K562 (cell line): ENCODE measurements around the gene KIAA0825. TPM values are rescaled to one million over a fixed set of nuclear protein-coding genes. Genes with fewer than 3 reads are reported as not detected.

Experiments used
- ATAC-seq: fragments of 200-7000 bp; cut with Tn5 transposase; 3 replicates; pipeline ENCODE4 v1.9.1; 2020; ENCODE audit warnings: moderate library complexity
- BruUV-seq: library from RNA; stranded (reverse); fragments of 400-500 nt; replicated peaks from 2 replicates; lab custom pipeline; 2021; lab: Mats Ljungman, UMichigan
- CTCF ChIA-PET: fragments of 300-600 bp; formaldehyde crosslinking; extraction: SDS; loops from one replicate; lab custom pipeline; 2021; ENCODE audit warnings: low intra/inter-chr PET ratio; lab: Yijun Ruan, JAX
- POLR2A ChIA-PET: fragments of 300-600, 350-650 bp; sonication (Branson Sonifier 250); formaldehyde crosslinking; extraction: SDS; loops from one replicate; lab custom pipeline; 2021; ENCODE audit warnings: antibody characterized with exemption, inconsistent platforms; lab: Yijun Ruan, JAX
- DNase-seq, 4 experiments: peaks; one replicate each; pipeline versions ENCODE4 v3.0.0 to v3.0.0-alpha.2; 2011 to 2018; ENCODE audit warnings: low spot score in 3 of 4, mixed read lengths in 3 of 4; ENCODE audit errors: extremely low read depth in 1 of 4
- FAIRE-seq: peaks from 2 replicates; lab custom pipeline; 2011; peaks lifted over from hg19 to GRCh38; lab: Jason Lieb, UNC
- H2AFZ ChIP-seq: 2 replicates; pipeline ENCODE4 v1.6.0; 2011; ENCODE audit warnings: low read depth, low read length, control low read depth, inconsistent platforms
- H3K27ac ChIP-seq: fragments of 200-600 bp; 3 replicates; pipeline ENCODE4 v1.8.0; 2011; ENCODE audit warnings: low read depth, mild to moderate bottlenecking, control low read depth, inconsistent platforms, low read length, moderate library complexity, mixed read lengths; ENCODE audit errors: extremely low read depth
- H3K27me3 ChIP-seq, 2 experiments: fragments of 300-600 bp in 1 of 2; 2 replicates in 1 of 2; 3 replicates in 1 of 2; pipeline versions ENCODE4 v1.6.0 to v1.8.0; 2011; ENCODE audit warnings: inconsistent platforms in 2 of 2, low read length in 2 of 2, mild to moderate bottlenecking in 1 of 2, mixed read lengths in 1 of 2, moderate library complexity in 1 of 2; ENCODE audit not compliant: control insufficient read depth in 2 of 2, insufficient read depth in 2 of 2
- H3K36me3 ChIP-seq: fragments of 300-600 bp; 3 replicates; pipeline ENCODE4 v1.8.0; 2011; ENCODE audit warnings: mild to moderate bottlenecking, low read length, inconsistent platforms; ENCODE audit not compliant: control insufficient read depth, insufficient read depth
- H3K4me1 ChIP-seq, 2 experiments: fragments of 200-600 bp in 1 of 2; replicated peaks in 1 of 2; 2 replicates in 1 of 2; 3 replicates in 1 of 2; pipeline versions ENCODE4 v1.5.1 to v1.8.0; 2011; ENCODE audit warnings: inconsistent platforms in 2 of 2, low read length in 2 of 2, mild to moderate bottlenecking in 1 of 2, mixed read lengths in 1 of 2, moderate library complexity in 1 of 2; ENCODE audit not compliant: control insufficient read depth in 2 of 2, insufficient read depth in 2 of 2
- H3K4me2 ChIP-seq: 2 replicates; pipeline ENCODE4 v1.6.1; 2011; ENCODE audit warnings: low read length, control low read depth, inconsistent platforms, mixed read lengths; ENCODE audit not compliant: insufficient read depth
- H3K4me3 ChIP-seq: fragments of 200-600 bp; sonication (generic), shearing (Covaris generic); 2 replicates; pipeline ENCODE4 v1.5.1; 2016; ENCODE audit warnings: control low read depth, inconsistent platforms
- H3K79me2 ChIP-seq: fragments of 200-600 bp; 3 replicates; pipeline ENCODE4 v1.8.0; 2011; ENCODE audit warnings: low read length, inconsistent platforms; ENCODE audit not compliant: control insufficient read depth, insufficient read depth
- H3K9ac ChIP-seq, 2 experiments: 2 replicates each; pipeline versions ENCODE4 v1.6.0 to v1.6.1; 2011; ENCODE audit warnings: low read depth in 2 of 2, low read length in 2 of 2, control low read depth in 1 of 2, inconsistent platforms in 1 of 2, mild to moderate bottlenecking in 1 of 2, mixed read lengths in 1 of 2; ENCODE audit not compliant: insufficient read depth in 1 of 2
- H3K9me1 ChIP-seq: one replicate; pipeline ENCODE4 v1.6.0; 2011; ENCODE audit warnings: inconsistent platforms, mild to moderate bottlenecking, low read length, moderate library complexity; ENCODE audit not compliant: control insufficient read depth, insufficient read depth
- H3K9me3 ChIP-seq: replicated peaks from 2 replicates; pipeline ENCODE4 v1.5.1; 2011; ENCODE audit warnings: low read depth, low read length, inconsistent platforms; ENCODE audit not compliant: control insufficient read depth, insufficient read depth
- H4K20me1 ChIP-seq: replicated peaks from 2 replicates; pipeline ENCODE4 v1.6.1; 2011; ENCODE audit warnings: low read length, inconsistent platforms, mixed read lengths; ENCODE audit not compliant: control insufficient read depth, insufficient read depth
- CBFA2T3 ChIP-seq: fragments of 450-650 bp; IDR thresholded peaks from 2 replicates; pipeline ENCODE4 v1.6.1; 2017
- DPF2 ChIP-seq: fragments of 450-650 bp; IDR thresholded peaks from 2 replicates; pipeline ENCODE4 v1.6.1; 2016
- FOXK1 ChIP-seq: sonication (generic); formaldehyde crosslinking; IDR thresholded peaks from 2 replicates; pipeline ENCODE4 v1.8.0; 2022; ENCODE audit warnings: missing genetic modification reagents, mild to moderate bottlenecking, borderline replicate concordance
- HLTF ChIP-seq: fragments of 450-650 bp; IDR thresholded peaks from 2 replicates; pipeline ENCODE4 v1.6.1; 2016
- KLF13 ChIP-seq: fragments of 450-650 bp; IDR thresholded peaks from 2 replicates; pipeline ENCODE4 v1.6.1; 2016; ENCODE audit warnings: missing genetic modification characterization, low read depth, mild to moderate bottlenecking, missing compliant biosample characterization, moderate library complexity, borderline replicate concordance
- MTF1 ChIP-seq: fragments of 250-450 bp; sonication (Bioruptor Pico); IDR thresholded peaks from 2 replicates; pipeline ENCODE4 v1.9.0; 2021; ENCODE audit warnings: moderate library complexity, mild to moderate bottlenecking, inconsistent platforms, borderline replicate concordance
- NFATC3 ChIP-seq: fragments of 450-650 bp; IDR thresholded peaks from 2 replicates; pipeline ENCODE4 v1.6.1; 2017; ENCODE audit warnings: mild to moderate bottlenecking
- RBM22 ChIP-seq: fragments of 200-400 bp; formaldehyde crosslinking; IDR thresholded peaks from 2 replicates; pipeline ENCODE4 v1.6.1; 2018; ENCODE audit warnings: low read length, low read depth; ENCODE audit not compliant: poor library complexity, severe bottlenecking
- SP1 ChIP-seq: sonication (generic); formaldehyde crosslinking; IDR thresholded peaks from 2 replicates; pipeline ENCODE4 v1.8.1; 2022; ENCODE audit warnings: mild to moderate bottlenecking, missing genetic modification reagents
- XRCC3 ChIP-seq: fragments of 450-650 bp; IDR thresholded peaks from 2 replicates; pipeline ENCODE4 v1.6.1; 2017; ENCODE audit warnings: mild to moderate bottlenecking, moderate library complexity
- ZFP1 ChIP-seq: fragments of 450-650 bp; formaldehyde crosslinking; IDR thresholded peaks from 2 replicates; pipeline ENCODE4 v1.4.0; 2020; ENCODE audit warnings: mild to moderate bottlenecking, mixed read lengths
- WGBS: fragments of 100-300 bp; shearing (Covaris generic); methylation state at CpG from one replicate; pipeline ENCODE4 v1.1.6; 2016; ENCODE audit warnings: low coverage, mixed read lengths; ENCODE audit not compliant: insufficient coverage; ENCODE audit errors: missing lambda C conversion rate; 5-methylcytosine and 5-hydroxymethylcytosine counted together
- in situ Hi-C: fragments of 300-500 bp; cut with MboI; formaldehyde crosslinking; loops from 4 replicates; pipeline ENCODE4 v1.15.0; 2018; ENCODE audit warnings: inconsistent platforms, mixed read lengths
- intact Hi-C: fragments of 100-400 bp; cut with micrococcal nuclease; formaldehyde crosslinking; loops from 2 replicates; pipeline ENCODE4 v1.14.2; 2022
- polyA plus RNA-seq, 8 experiments: library from polyadenylated mRNA; depleted of rRNA in 4 of 8; stranded (reverse) in 5 of 8; unstranded in 3 of 8; fragments of >200 nt; fragmentation: Nextera tagmentation in 2 of 8; fragmentation: Illumina TruSeq in 1 of 8; extraction: Ambion mirVana in 2 of 8; extraction: Trizol in 1 of 8; gene quantifications; 2 replicates each; pipeline versions ENCODE4 v1.2.1 to v1.2.3, GENCODE V29; 2011 to 2014; ENCODE audit warnings: inconsistent platforms in 1 of 8, missing spikeins in 1 of 8
- total RNA-seq, 7 experiments: library from RNA; depleted of rRNA in 6 of 7; stranded (reverse); fragments of >200 nt in 6 of 7; fragmentation: Illumina TruSeq in 2 of 7; extraction: Trizol in 2 of 7; gene quantifications; 2 replicates each; pipeline versions ENCODE4 v1.2.1 to v1.2.3, GENCODE V29; 2011 to 2021; ENCODE audit warnings: low replicate concordance in 1 of 7
- TF ChIP-seq, protein P1 (sequence below): fragments of 450-650 bp; formaldehyde crosslinking; IDR thresholded peaks from 2 replicates; pipeline ENCODE4 v1.4.0; 2020; ENCODE audit warnings: mild to moderate bottlenecking, moderate library complexity
- TF ChIP-seq, protein P2 (sequence below): fragments of 250-450 bp; sonication (Bioruptor Pico); IDR thresholded peaks from 2 replicates; pipeline ENCODE4 v1.5.0; 2021; ENCODE audit warnings: mild to moderate bottlenecking, moderate library complexity

KIAA0825 gene
- total and polyA plus RNA-seq, 9 of the 15 experiments (the other 6 are each of a cell fraction or from before 2014, with no cell fraction given) = 0.05 to 0.36 (median 0.16) TPM; not detected in 1

DNA sequence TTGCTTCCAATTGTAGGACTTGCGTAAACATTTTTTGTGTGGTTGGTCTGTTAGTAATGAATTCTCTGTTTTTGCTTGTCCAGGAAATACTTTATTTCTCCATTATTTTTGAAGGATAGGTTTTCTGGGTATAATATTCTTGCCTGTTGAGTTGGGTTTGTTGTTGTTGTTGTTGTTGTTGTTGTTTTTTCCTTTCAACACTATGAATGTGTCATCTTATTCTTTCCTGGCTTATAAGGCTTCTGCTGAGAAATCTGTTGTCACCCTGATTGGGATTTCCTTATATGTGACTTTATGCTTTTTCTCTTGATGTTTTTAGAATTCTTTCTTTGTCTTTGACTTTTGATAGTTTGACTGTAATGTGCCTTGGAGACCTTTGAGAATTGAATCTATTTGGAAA lies 39.9 kb upstream of the KIAA0825 start:
- Histone ChIP-seq H3K4me2 (no peak overlapping the region), H3K27me3 (no peaks in the 10 kb centered on the region), H3K9ac (no peak overlapping the region), H4K20me1 (no peaks in the 10 kb centered on the region), H3K9me1 (no peaks in the 10 kb centered on the region), H3K79me2 (peaks cover 7% of the 10 kb centered on the region; the same call in 2 of the 3 replicates), H2AFZ (no peak overlapping the region), H3K27ac (no peak overlapping the region), H3K4me3 (no peak overlapping the region), H3K4me1 (no peaks in the 10 kb centered on the region), H3K36me3 (peaks cover 16% of the 10 kb centered on the region; the same call in 1 of the 3 replicates), H3K9me3 (peaks cover 10% of the 10 kb centered on the region)
- WGBS = 88% methylated on average over 1 of the region's 1 CpG
- DNase-seq (no peak), ATAC-seq (no peak), FAIRE-seq (peak; percentile 11)
- no TSS peak for BruUV-seq
- ChIA-PET POLR2A (no interaction called here), CTCF (no interaction called here)
- TF ChIP-seq MTF1 (CRISPR knock-in tag) = no peak
- 0 out of 2 replicates have a peak, but pooled peaks have one; percentile 36 for TF ChIP-seq ZFP1 (CRISPR knock-in tag)
- in situ Hi-C loops (no loop called here), intact Hi-C loops (no loop called here)

- no peak overlapping the region for H3K4me2 ChIP-seq
- FAIRE-seq (no peak), DNase-seq (no peak), ATAC-seq (no peak)
- ChIA-PET POLR2A (no interaction called here), CTCF (no interaction called here)
- no peak overlapping the region for H3K27ac ChIP-seq
- no peaks in the 10 kb centered on the region for H3K79me2 ChIP-seq
- no peaks in the 10 kb centered on the region for H3K9me1 ChIP-seq
- no TSS peak for BruUV-seq
- H3K36me3 ChIP-seq = peaks cover 35% of the 10 kb centered on the region; the same call in 1 of the 3 replicates
- H3K9me3 ChIP-seq = no peaks in the 10 kb centered on the region
- WGBS = 100% methylated on average over 1 of the region's 1 CpG
- H3K4me1 ChIP-seq = no peaks in the 10 kb centered on the region
- H2AFZ ChIP-seq = no peak overlapping the region
- no peaks in the 10 kb centered on the region for H4K20me1 ChIP-seq
- H3K4me3 ChIP-seq = no peak overlapping the region
- intact Hi-C loops (no loop called here), in situ Hi-C loops (no loop called here)
- no peaks in the 10 kb centered on the region for H3K27me3 ChIP-seq
- no peak overlapping the region for H3K9ac ChIP-seq
- TF ChIP-seq XRCC3 (no peak), CBFA2T3 (no peak), KLF13 (tag) (no peak), MTF1 (CRISPR knock-in tag) (no peak), NFATC3 (no peak), SP1 (CRISPR knock-in tag) (no peak), HLTF (no peak), FOXK1 (CRISPR knock-in tag) (no peak), RBM22 (no peak), DPF2 (no peak)
- TF ChIP-seq, protein P1, sequence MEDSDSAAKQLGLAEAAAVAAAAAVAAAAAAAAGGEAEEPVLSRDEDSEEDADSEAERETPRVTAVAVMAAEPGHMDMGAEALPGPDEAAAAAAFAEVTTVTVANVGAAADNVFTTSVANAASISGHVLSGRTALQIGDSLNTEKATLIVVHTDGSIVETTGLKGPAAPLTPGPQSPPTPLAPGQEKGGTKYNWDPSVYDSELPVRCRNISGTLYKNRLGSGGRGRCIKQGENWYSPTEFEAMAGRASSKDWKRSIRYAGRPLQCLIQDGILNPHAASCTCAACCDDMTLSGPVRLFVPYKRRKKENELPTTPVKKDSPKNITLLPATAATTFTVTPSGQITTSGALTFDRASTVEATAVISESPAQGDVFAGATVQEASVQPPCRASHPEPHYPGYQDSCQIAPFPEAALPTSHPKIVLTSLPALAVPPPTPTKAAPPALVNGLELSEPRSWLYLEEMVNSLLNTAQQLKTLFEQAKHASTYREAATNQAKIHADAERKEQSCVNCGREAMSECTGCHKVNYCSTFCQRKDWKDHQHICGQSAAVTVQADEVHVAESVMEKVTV (CRISPR knock-in tag) = no peak
- TF ChIP-seq, protein P2, sequence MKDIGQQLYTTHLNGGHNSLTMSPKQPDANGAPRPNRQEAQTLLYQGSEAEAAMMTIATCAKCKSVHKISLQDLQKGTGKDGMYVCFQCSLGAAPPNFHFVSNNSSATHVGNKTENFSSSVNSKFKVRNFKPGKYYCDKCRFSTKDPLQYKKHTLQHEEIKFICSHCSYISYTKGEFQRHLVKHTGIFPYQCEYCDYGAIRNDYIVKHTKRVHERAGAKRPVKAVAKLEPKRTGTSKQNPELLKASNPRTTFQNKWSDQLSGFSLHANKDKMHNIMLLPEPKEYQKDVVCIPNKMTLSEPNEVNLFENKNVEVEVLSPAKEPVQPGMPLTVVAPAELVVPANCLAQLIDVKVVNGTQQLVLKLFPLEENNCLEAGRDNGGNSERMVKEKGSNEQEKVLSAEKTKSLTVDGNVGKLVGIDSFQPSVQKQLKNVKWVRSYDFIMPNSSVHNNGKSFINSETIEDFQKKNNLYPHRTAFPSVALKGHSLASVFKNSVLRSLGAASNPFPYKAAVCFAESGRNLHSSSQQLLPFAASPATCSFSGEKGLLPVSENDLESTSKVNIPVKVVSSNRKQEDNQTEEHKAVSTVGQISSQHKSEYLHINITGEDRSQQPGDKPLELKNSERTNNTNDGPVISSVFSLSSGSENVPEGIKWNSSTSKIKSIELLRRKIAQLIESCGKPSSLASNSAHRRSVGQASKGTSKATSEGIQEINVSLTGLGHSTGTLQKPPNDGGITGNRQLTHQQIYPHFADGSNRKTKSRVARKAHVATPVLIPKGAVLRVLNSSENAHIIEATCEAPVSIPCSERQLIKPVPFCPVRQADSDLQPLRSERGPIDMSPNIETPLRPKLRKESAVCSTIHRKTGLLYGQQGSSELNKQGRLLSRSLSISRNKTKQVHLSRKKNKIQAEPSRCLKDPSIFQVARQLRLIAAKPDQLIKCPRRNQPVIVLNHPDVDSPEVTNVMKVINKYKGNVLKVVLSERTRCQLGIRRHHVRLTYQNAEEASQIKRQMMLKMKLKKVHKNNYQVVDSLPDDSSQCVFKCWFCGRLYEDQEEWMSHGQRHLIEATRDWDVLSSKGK = no peak
These were observed 31.5 kb upstream of the KIAA0825 start for GRCh38 chr5:94649874-94650273.
